WTC11 (cell line): ENCODE results near the gene MYO9A. TPM values are rescaled to one million over a fixed set of nuclear protein-coding genes. Genes with fewer than 3 reads are reported as not detected.
A peak's percentile ranks its signal among the peaks of the same experiment; 100 is the strongest.

Source experiments
- ATAC-seq: fragments of 200-7000 bp; cut with Tn5 transposase; 2 replicates; pipeline ENCODE4 v1.10.0; 2021; ENCODE audit warnings: mild to moderate bottlenecking, moderate library complexity
- CTCF ChIA-PET: fragments of 300-600 bp; sonication (Branson Sonifier 250); formaldehyde crosslinking; loops from one replicate; lab custom pipeline; 2021; ENCODE audit warnings: antibody characterized with exemption; lab: Charles Lee
- POLR2A ChIA-PET: fragments of 350-600 bp; sonication (Branson Sonifier 250); formaldehyde crosslinking; loops from one replicate; lab custom pipeline; 2021; ENCODE audit warnings: antibody characterized with exemption; lab: Charles Lee
- DNase-seq: peaks from one replicate; pipeline ENCODE4 v3.0.0; 2021; ENCODE audit warnings: low spot score
- H3K27ac Mint-ChIP-seq: 2 replicates; pipeline ENCODE4 v1.8.0; 2021; ENCODE audit warnings: mixed read lengths
- H3K27me3 Mint-ChIP-seq: 2 replicates; pipeline ENCODE4 v1.8.0; 2021; ENCODE audit warnings: low read depth, mild to moderate bottlenecking, moderate library complexity, mixed read lengths
- H3K36me3 Mint-ChIP-seq: 2 replicates; pipeline ENCODE4 v1.8.0; 2021; ENCODE audit warnings: mixed read lengths
- H3K4me1 Mint-ChIP-seq: 2 replicates; pipeline ENCODE4 v1.8.0; 2022; ENCODE audit warnings: mixed read lengths
- H3K4me3 Mint-ChIP-seq: 2 replicates; pipeline ENCODE4 v1.8.0; 2021; ENCODE audit warnings: mild to moderate bottlenecking, moderate library complexity, mixed read lengths
- H3K9me3 Mint-ChIP-seq: 2 replicates; pipeline ENCODE4 v1.8.0; 2021; ENCODE audit warnings: mixed read lengths
- CREM ChIP-seq: sonication (generic); formaldehyde crosslinking; IDR thresholded peaks from 2 replicates; pipeline ENCODE4 v1.8.1; 2022; ENCODE audit warnings: mild to moderate bottlenecking, missing genetic modification reagents, moderate library complexity
- FOXJ3 ChIP-seq: sonication (generic); formaldehyde crosslinking; IDR thresholded peaks from 2 replicates; pipeline ENCODE4 v1.9.0; 2021; ENCODE audit warnings: missing genetic modification reagents, mild to moderate bottlenecking, borderline replicate concordance
- FOXP1 ChIP-seq: sonication (generic); formaldehyde crosslinking; IDR thresholded peaks from 2 replicates; pipeline ENCODE4 v1.8.0; 2022; ENCODE audit warnings: missing genetic modification reagents, mild to moderate bottlenecking, moderate library complexity, borderline replicate concordance
- HMGA2 ChIP-seq: fragments of 250-450 bp; sonication (Bioruptor Pico); IDR thresholded peaks from 2 replicates; pipeline ENCODE4 v1.4.0; 2021; ENCODE audit warnings: mild to moderate bottlenecking, moderate library complexity
- MYBL2 ChIP-seq: sonication (generic); formaldehyde crosslinking; IDR thresholded peaks from 2 replicates; pipeline ENCODE4 v1.8.1; 2023; ENCODE audit warnings: mild to moderate bottlenecking, moderate library complexity, missing genetic modification reagents
- NR3C1 ChIP-seq: sonication (generic); formaldehyde crosslinking; conservative IDR thresholded peaks from 2 replicates; pipeline ENCODE4 v1.8.1; 2023; ENCODE audit warnings: low read depth, mild to moderate bottlenecking, missing genetic modification reagents
- SMAD3 ChIP-seq: sonication (generic); formaldehyde crosslinking; IDR thresholded peaks from 2 replicates; pipeline ENCODE4 v1.8.0; 2022; ENCODE audit warnings: missing genetic modification reagents, mild to moderate bottlenecking, borderline replicate concordance
- SOX15 ChIP-seq: fragments of 250-450 bp; sonication (Bioruptor Pico); IDR thresholded peaks from 2 replicates; pipeline ENCODE4 v1.9.0; 2021; ENCODE audit warnings: mild to moderate bottlenecking
- TCF7 ChIP-seq: sonication (generic); formaldehyde crosslinking; IDR thresholded peaks from 2 replicates; pipeline ENCODE4 v1.8.0; 2022; ENCODE audit warnings: mild to moderate bottlenecking, low read depth, missing genetic modification reagents, moderate library complexity
- TEAD4 ChIP-seq: sonication (generic); formaldehyde crosslinking; IDR thresholded peaks from 2 replicates; pipeline ENCODE4 v1.8.0; 2022; ENCODE audit warnings: mild to moderate bottlenecking, missing genetic modification reagents
- ZNF317 ChIP-seq: sonication (generic); formaldehyde crosslinking; IDR thresholded peaks from 2 replicates; pipeline ENCODE4 v1.8.1; 2023; ENCODE audit warnings: low read depth, mild to moderate bottlenecking, moderate library complexity, missing genetic modification reagents, borderline replicate concordance
- ZNF423 ChIP-seq: fragments of 250-450 bp; sonication (Bioruptor Pico); IDR thresholded peaks from 2 replicates; pipeline ENCODE4 v2.1.2; 2022; ENCODE audit warnings: mild to moderate bottlenecking, moderate library complexity
- total RNA-seq: library from RNA; stranded (reverse); gene quantifications from 3 replicates; pipeline ENCODE4 v1.2.3, GENCODE V29; 2021
- TF ChIP-seq, protein P1 (sequence below): fragments of 200-600 bp; IDR thresholded peaks from 2 replicates; pipeline ENCODE4 v1.8.0; 2022; ENCODE audit warnings: antibody characterized with exemption
- TF ChIP-seq, protein P2 (sequence below): fragments of 250-450 bp; sonication (Bioruptor Pico); IDR thresholded peaks from 2 replicates; pipeline ENCODE4 v1.8.0; 2021; ENCODE audit warnings: mild to moderate bottlenecking
- TF ChIP-seq, protein P3 (sequence below): sonication (generic); formaldehyde crosslinking; IDR thresholded peaks from 2 replicates; pipeline ENCODE4 v1.8.0; 2022; ENCODE audit warnings: mild to moderate bottlenecking, missing genetic modification reagents
- TF ChIP-seq, protein P4 (sequence below): sonication (generic); formaldehyde crosslinking; conservative IDR thresholded peaks from 2 replicates; pipeline ENCODE4 v1.8.1; 2023; ENCODE audit warnings: mild to moderate bottlenecking, low read depth, missing genetic modification reagents, moderate library complexity
- TF ChIP-seq, protein P5 (sequence below): sonication (generic); formaldehyde crosslinking; IDR thresholded peaks from 2 replicates; pipeline ENCODE4 v1.8.0; 2023; ENCODE audit warnings: missing genetic modification reagents, mild to moderate bottlenecking, borderline replicate concordance
- TF ChIP-seq, protein P6 (sequence below): sonication (generic); formaldehyde crosslinking; IDR thresholded peaks from 2 replicates; pipeline ENCODE4 v1.8.0; 2023; ENCODE audit warnings: missing genetic modification reagents

MYO9A gene
- total RNA-seq, 1 experiment from 2014 or later = 23.5 TPM

DNA sequence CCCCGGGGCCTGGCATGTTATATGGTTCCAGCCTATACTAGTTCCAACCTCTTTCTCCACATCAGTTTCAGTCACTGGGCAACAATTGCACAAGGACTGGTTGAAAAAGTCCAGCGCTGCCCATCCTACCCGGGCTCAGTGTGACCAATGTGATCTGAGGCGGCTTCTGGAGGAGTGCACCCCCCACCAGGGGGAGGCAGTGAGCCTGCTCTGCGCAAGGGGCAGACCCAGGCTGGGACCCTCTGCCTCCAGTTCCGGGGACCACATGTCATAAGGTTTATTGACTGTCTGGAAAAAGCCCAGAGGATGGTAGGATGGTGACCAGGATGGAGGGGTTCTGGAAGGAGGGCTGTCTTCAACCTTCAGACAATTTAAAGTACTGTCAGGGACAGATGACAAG, 333.2 kb downstream of the MYO9A start:
- H3K36me3 Mint-ChIP-seq = no peaks in the 10 kb centered on the region
- ChIA-PET POLR2A (no interaction called here), CTCF (interaction anchor here (1.2 to 1.7 kb wide), 7 partner anchors 19 to 371 kb away, joined by 3 to 15 read pairs (median 6); no protein-coding TSS in a partner anchor)
- H3K27me3 Mint-ChIP-seq = no peaks in the 10 kb centered on the region; the same call in 1 of the 2 replicates
- peaks cover 9% of the 10 kb centered on the region for H3K4me1 Mint-ChIP-seq
- ATAC-seq (peak; percentile 76), DNase-seq (peak; percentile 71)
- H3K9me3 Mint-ChIP-seq = no peaks in the 10 kb centered on the region
- no peak overlapping the region for H3K4me3 Mint-ChIP-seq
- TF ChIP-seq, protein P1, sequence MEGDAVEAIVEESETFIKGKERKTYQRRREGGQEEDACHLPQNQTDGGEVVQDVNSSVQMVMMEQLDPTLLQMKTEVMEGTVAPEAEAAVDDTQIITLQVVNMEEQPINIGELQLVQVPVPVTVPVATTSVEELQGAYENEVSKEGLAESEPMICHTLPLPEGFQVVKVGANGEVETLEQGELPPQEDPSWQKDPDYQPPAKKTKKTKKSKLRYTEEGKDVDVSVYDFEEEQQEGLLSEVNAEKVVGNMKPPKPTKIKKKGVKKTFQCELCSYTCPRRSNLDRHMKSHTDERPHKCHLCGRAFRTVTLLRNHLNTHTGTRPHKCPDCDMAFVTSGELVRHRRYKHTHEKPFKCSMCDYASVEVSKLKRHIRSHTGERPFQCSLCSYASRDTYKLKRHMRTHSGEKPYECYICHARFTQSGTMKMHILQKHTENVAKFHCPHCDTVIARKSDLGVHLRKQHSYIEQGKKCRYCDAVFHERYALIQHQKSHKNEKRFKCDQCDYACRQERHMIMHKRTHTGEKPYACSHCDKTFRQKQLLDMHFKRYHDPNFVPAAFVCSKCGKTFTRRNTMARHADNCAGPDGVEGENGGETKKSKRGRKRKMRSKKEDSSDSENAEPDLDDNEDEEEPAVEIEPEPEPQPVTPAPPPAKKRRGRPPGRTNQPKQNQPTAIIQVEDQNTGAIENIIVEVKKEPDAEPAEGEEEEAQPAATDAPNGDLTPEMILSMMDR = peak; percentile 56
- no peak for TF ChIP-seq FOXJ3 (CRISPR knock-in tag)
- H3K27ac Mint-ChIP-seq = no peak overlapping the region

DNA sequence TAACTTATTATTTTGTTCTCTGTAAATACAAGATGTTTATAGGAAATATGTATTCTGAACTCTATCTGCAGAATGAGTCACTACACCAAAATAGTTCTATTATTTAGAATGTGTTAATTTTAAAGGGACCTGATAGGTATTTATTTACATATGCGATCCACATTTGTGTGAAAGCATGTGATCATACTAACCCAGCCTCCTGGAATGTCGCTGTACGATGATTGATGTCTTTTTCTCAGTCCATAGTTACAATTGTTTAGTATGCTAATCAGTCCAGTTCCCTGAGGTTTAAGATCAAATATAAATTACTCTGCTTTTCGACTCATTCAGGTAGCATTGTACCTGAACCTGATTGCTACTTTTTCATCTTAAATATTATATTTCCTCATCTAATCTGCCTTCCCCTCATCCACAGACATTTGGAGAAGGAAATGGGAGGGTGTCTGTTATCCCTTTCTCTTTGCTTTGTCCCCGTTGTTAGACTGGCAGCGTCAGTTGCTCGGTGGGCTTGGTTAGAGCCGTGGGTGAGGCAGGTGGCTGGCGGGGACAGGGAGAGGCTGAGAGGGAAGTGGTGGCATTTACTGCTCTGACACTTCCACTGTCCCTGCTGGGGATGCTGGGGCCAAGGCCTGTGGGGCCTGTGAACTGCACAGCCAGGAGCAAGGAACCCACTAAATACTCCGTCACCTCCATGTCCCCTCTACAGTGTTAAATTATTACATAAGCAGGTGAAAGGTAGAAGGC, 335.4 kb downstream of the MYO9A start:
- no peak overlapping the region for H3K27ac Mint-ChIP-seq
- CTCF ChIA-PET = interaction anchor here (1.6 to 2.4 kb wide), 3 partner anchors 18 to 373 kb away, joined by 8 to 15 read pairs (median 14); no protein-coding TSS in a partner anchor
- no peak overlapping the region for H3K4me3 Mint-ChIP-seq
- no peaks in the 10 kb centered on the region for H3K9me3 Mint-ChIP-seq
- H3K4me1 Mint-ChIP-seq = peaks cover 9% of the 10 kb centered on the region
- POLR2A ChIA-PET = no interaction called here
- DNase-seq = no peak
- no peaks in the 10 kb centered on the region for H3K36me3 Mint-ChIP-seq
- no peak for ATAC-seq
- H3K27me3 Mint-ChIP-seq = no peaks in the 10 kb centered on the region; the same call in 1 of the 2 replicates
- TF ChIP-seq ZNF423 (CRISPR knock-in tag) (no peak), HMGA2 (CRISPR knock-in tag) (no peak), TCF7 (no peak), SOX15 (CRISPR knock-in tag) (no peak), TEAD4 (no peak), NR3C1 (CRISPR knock-in tag) (no peak), MYBL2 (no peak), SMAD3 (no peak), CREM (no peak), FOXP1 (CRISPR knock-in tag) (no peak), ZNF317 (CRISPR knock-in tag) (no peak)
- TF ChIP-seq, protein P2, sequence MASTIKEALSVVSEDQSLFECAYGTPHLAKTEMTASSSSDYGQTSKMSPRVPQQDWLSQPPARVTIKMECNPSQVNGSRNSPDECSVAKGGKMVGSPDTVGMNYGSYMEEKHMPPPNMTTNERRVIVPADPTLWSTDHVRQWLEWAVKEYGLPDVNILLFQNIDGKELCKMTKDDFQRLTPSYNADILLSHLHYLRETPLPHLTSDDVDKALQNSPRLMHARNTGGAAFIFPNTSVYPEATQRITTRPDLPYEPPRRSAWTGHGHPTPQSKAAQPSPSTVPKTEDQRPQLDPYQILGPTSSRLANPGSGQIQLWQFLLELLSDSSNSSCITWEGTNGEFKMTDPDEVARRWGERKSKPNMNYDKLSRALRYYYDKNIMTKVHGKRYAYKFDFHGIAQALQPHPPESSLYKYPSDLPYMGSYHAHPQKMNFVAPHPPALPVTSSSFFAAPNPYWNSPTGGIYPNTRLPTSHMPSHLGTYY (CRISPR knock-in tag) = no peak
- TF ChIP-seq, protein P3, sequence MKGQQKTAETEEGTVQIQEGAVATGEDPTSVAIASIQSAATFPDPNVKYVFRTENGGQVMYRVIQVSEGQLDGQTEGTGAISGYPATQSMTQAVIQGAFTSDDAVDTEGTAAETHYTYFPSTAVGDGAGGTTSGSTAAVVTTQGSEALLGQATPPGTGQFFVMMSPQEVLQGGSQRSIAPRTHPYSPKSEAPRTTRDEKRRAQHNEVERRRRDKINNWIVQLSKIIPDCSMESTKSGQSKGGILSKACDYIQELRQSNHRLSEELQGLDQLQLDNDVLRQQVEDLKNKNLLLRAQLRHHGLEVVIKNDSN = no peak
- TF ChIP-seq, protein P4, sequence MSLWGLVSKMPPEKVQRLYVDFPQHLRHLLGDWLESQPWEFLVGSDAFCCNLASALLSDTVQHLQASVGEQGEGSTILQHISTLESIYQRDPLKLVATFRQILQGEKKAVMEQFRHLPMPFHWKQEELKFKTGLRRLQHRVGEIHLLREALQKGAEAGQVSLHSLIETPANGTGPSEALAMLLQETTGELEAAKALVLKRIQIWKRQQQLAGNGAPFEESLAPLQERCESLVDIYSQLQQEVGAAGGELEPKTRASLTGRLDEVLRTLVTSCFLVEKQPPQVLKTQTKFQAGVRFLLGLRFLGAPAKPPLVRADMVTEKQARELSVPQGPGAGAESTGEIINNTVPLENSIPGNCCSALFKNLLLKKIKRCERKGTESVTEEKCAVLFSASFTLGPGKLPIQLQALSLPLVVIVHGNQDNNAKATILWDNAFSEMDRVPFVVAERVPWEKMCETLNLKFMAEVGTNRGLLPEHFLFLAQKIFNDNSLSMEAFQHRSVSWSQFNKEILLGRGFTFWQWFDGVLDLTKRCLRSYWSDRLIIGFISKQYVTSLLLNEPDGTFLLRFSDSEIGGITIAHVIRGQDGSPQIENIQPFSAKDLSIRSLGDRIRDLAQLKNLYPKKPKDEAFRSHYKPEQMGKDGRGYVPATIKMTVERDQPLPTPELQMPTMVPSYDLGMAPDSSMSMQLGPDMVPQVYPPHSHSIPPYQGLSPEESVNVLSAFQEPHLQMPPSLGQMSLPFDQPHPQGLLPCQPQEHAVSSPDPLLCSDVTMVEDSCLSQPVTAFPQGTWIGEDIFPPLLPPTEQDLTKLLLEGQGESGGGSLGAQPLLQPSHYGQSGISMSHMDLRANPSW (CRISPR knock-in tag) = no peak
- TF ChIP-seq, protein P5, sequence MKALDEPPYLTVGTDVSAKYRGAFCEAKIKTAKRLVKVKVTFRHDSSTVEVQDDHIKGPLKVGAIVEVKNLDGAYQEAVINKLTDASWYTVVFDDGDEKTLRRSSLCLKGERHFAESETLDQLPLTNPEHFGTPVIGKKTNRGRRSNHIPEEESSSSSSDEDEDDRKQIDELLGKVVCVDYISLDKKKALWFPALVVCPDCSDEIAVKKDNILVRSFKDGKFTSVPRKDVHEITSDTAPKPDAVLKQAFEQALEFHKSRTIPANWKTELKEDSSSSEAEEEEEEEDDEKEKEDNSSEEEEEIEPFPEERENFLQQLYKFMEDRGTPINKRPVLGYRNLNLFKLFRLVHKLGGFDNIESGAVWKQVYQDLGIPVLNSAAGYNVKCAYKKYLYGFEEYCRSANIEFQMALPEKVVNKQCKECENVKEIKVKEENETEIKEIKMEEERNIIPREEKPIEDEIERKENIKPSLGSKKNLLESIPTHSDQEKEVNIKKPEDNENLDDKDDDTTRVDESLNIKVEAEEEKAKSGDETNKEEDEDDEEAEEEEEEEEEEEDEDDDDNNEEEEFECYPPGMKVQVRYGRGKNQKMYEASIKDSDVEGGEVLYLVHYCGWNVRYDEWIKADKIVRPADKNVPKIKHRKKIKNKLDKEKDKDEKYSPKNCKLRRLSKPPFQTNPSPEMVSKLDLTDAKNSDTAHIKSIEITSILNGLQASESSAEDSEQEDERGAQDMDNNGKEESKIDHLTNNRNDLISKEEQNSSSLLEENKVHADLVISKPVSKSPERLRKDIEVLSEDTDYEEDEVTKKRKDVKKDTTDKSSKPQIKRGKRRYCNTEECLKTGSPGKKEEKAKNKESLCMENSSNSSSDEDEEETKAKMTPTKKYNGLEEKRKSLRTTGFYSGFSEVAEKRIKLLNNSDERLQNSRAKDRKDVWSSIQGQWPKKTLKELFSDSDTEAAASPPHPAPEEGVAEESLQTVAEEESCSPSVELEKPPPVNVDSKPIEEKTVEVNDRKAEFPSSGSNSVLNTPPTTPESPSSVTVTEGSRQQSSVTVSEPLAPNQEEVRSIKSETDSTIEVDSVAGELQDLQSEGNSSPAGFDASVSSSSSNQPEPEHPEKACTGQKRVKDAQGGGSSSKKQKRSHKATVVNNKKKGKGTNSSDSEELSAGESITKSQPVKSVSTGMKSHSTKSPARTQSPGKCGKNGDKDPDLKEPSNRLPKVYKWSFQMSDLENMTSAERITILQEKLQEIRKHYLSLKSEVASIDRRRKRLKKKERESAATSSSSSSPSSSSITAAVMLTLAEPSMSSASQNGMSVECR (CRISPR knock-in tag) = no peak
- TF ChIP-seq, protein P6, sequence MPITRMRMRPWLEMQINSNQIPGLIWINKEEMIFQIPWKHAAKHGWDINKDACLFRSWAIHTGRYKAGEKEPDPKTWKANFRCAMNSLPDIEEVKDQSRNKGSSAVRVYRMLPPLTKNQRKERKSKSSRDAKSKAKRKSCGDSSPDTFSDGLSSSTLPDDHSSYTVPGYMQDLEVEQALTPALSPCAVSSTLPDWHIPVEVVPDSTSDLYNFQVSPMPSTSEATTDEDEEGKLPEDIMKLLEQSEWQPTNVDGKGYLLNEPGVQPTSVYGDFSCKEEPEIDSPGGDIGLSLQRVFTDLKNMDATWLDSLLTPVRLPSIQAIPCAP = no peak
